IPS-18c (cell line): ENCODE data around the gene HSPA1B.
"Not testable (repeated sequence)": the region's sequence is repeated elsewhere in the genome, so short reads cannot be mapped to it uniquely, and the experiment has no call there.

Experiments
- H3K4me3 ChIP-seq: 2 replicates; pipeline ENCODE4 v1.7.0; 2013; ENCODE audit warnings: low read depth, mild to moderate bottlenecking, low read length, moderate library complexity; ENCODE audit not compliant: insufficient read depth
- H3K9me3 ChIP-seq: one replicate; pipeline ENCODE4 v1.6.1; 2013; ENCODE audit warnings: mild to moderate bottlenecking, low read length, moderate library complexity; ENCODE audit not compliant: control insufficient read depth, insufficient read depth

HSPA1B gene

GRCh38 chr6:31819871-31820299 is 7.7 kb upstream of the HSPA1B start:
- H3K4me3 ChIP-seq: no peak overlapping the region
- no peaks in the 10 kb centered on the region for H3K9me3 ChIP-seq

GRCh38 chr6:31820399-31820798 is 7.1 kb upstream of the HSPA1B start:
- H3K9me3 ChIP-seq, H3K4me3 ChIP-seq: not testable (repeated sequence)

GRCh38 chr6:31821301-31822035 is 6.1 kb upstream of the HSPA1B start:
- no peaks in the 10 kb centered on the region for H3K9me3 ChIP-seq
- peak overlapping the region; percentile 69 for H3K4me3 ChIP-seq

- Histone ChIP-seq H3K9me3 (no peaks in the 10 kb centered on the region), H3K4me3 (peak overlapping the region; percentile 69)
Measured at GRCh38 chr6:31822036-31822821, 5.3 kb upstream of the HSPA1B start.

- H3K9me3 ChIP-seq, H3K4me3 ChIP-seq: not testable (repeated sequence)
Measured at GRCh38 chr6:31823592-31824196, 3.8 kb upstream of the HSPA1B start.

- Histone ChIP-seq H3K9me3 (no peaks in the 10 kb centered on the region), H3K4me3 (no peak overlapping the region)
Measured at GRCh38 chr6:31825553-31825952, 2.0 kb upstream of the HSPA1B start.

GRCh38 chr6:31826793-31827285 is 699 bp upstream of the HSPA1B start:
- Histone ChIP-seq H3K4me3 (peak overlapping the region; percentile 57), H3K9me3 (no peaks in the 10 kb centered on the region)

- Histone ChIP-seq H3K9me3 (no peaks in the 10 kb centered on the region), H3K4me3 (peak overlapping the region; percentile 57)
Measured at GRCh38 chr6:31829633-31830283, 2.2 kb downstream of the HSPA1B start.

- H3K4me3 ChIP-seq: peak overlapping the region; percentile 57
Measured at GRCh38 chr6:31830886-31831335, 3.4 kb downstream of the HSPA1B start.

GRCh38 chr6:31831350-31832215 is 4.0 kb downstream of the HSPA1B start:
- Histone ChIP-seq H3K4me3 (no peak overlapping the region), H3K9me3 (peaks cover 4% of the 10 kb centered on the region)

More at GRCh38 chr6:31830886-31831335, 3.4 kb downstream of the HSPA1B start:
- H3K9me3 ChIP-seq: peaks cover 4% of the 10 kb centered on the region

GRCh38 chr6:31834367-31835250 is 7.1 kb downstream of the HSPA1B start:
- peak overlapping the region; percentile 99 for H3K4me3 ChIP-seq

GRCh38 chr6:31836047-31836473 is 8.5 kb downstream of the HSPA1B start:
- Histone ChIP-seq H3K4me3 (peak overlapping the region; percentile 99), H3K9me3 (peaks cover 4% of the 10 kb centered on the region)

More at GRCh38 chr6:31834367-31835250, 7.1 kb downstream of the HSPA1B start:
- H3K9me3 ChIP-seq: peaks cover 4% of the 10 kb centered on the region

- peak overlapping the region; percentile 99 for H3K4me3 ChIP-seq
- peaks cover 4% of the 10 kb centered on the region for H3K9me3 ChIP-seq
Measured at GRCh38 chr6:31836474-31837368, 9.2 kb downstream of the HSPA1B start.

GRCh38 chr6:31837369-31838113 is 10.0 kb downstream of the HSPA1B start:
- Histone ChIP-seq H3K9me3 (peaks cover 4% of the 10 kb centered on the region), H3K4me3 (peak overlapping the region; percentile 99)
